ENCODE data around the gene CDH4.

DNA sequence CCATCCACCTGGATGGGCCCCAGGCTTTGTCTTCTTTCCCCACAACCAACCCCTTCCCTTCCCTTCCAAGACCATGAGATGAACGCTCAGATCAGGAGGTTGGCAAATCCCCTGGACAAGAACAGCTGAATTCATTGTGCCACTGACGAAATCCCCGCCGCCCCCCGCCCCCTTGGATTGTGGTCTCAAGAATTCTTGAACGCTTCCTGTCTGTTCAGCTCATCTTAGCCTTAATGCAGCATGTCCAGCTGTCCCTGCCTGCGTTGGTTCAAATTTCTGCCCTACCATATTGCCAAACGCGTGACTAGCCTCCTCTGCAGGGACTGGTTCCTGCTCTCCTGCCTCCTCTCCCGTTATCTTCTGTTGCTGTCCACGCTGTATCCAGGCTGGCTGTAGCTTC lies 133.2 kb downstream of the CDH4 start:
- no peak for TF ChIP-seq TAF1 (IDR thresholded peaks at IDR 0.05; ENCODE audit: low read depth)
- TF ChIP-seq MAX (IDR thresholded peaks at IDR 0.05) = no peak
- no peak for TF ChIP-seq EP300 (IDR thresholded peaks at IDR 0.05; ENCODE audit: borderline replicate concordance)
- TF ChIP-seq REST (IDR thresholded peaks at IDR 0.05; ENCODE audit: low read depth) = no peak
- no peak for TF ChIP-seq RAD21 (IDR thresholded peaks at IDR 0.05; ENCODE audit: low read depth)
- no peak for TF ChIP-seq EGR1 (IDR thresholded peaks at IDR 0.05)
- TF ChIP-seq YY1 (IDR thresholded peaks at IDR 0.05; ENCODE audit: low read depth) = no peak

Measured in Ishikawa (cell line).